Gastrocnemius medialis (tissue), 4 donors: Measurements from ENCODE around the gene DOCK4.

Source experiments
- POLR2A ChIP-seq, 2 donors: fragments of 450-650 bp; IDR thresholded peaks; one replicate each; pipeline ENCODE4 v1.6.1; 2017; ENCODE audit warnings: antibody characterized with exemption in 2 of 2, mild to moderate bottlenecking in 2 of 2, moderate library complexity in 2 of 2
- TF ChIP-seq, protein P1 (sequence below), 5 experiments: fragments of 450-650 bp in 3 of 5; fragments of 200-600 bp in 2 of 5; sonication (generic) in 2 of 5; IDR thresholded peaks in 4 of 5; conservative IDR thresholded peaks in 1 of 5; 1 replicate in 4 of 5; 2 replicates in 1 of 5; pipeline ENCODE4 v1.5.1; 2016 to 2019; ENCODE audit warnings: antibody characterized with exemption in 5 of 5, mild to moderate bottlenecking in 3 of 5, moderate library complexity in 3 of 5

DNA sequence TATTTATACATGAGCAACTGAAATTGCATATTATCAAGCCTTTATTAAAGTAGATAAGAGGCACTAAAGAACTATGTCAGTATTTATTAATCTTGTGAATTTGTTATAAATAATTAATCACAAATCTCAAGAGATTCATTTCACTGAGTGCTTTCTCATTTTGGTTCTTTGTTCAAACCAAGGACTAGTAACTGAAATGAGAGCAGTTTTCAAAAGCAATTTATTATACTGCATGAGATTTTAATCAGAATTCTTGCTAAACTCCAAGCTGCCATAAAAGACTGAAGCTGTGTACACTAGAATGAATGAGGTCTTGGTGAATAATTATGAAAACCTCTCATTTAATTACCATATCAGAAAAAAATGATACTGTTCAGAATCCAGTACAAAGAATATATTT is 419.1 kb downstream of the DOCK4 start:
- TF ChIP-seq, protein P1, sequence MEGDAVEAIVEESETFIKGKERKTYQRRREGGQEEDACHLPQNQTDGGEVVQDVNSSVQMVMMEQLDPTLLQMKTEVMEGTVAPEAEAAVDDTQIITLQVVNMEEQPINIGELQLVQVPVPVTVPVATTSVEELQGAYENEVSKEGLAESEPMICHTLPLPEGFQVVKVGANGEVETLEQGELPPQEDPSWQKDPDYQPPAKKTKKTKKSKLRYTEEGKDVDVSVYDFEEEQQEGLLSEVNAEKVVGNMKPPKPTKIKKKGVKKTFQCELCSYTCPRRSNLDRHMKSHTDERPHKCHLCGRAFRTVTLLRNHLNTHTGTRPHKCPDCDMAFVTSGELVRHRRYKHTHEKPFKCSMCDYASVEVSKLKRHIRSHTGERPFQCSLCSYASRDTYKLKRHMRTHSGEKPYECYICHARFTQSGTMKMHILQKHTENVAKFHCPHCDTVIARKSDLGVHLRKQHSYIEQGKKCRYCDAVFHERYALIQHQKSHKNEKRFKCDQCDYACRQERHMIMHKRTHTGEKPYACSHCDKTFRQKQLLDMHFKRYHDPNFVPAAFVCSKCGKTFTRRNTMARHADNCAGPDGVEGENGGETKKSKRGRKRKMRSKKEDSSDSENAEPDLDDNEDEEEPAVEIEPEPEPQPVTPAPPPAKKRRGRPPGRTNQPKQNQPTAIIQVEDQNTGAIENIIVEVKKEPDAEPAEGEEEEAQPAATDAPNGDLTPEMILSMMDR (IDR thresholded peaks at IDR 0.05 in 4 of 5, conservative IDR thresholded peaks at IDR 0.05 in 1 of 5) = no peak
- TF ChIP-seq POLR2A (IDR thresholded peaks at IDR 0.05) = no peak
